PFSK-1 (cell line): ENCODE data around the gene SHOX.

ENCODE experiments used
- FOXP2 ChIP-seq: optimal IDR thresholded peaks from 2 replicates; pipeline ENCODE3; 2011; ENCODE audit warnings: borderline replicate concordance, control low read depth, inconsistent platforms; ENCODE audit not compliant: insufficient read depth; ENCODE audit errors: extremely low read length, extremely low read depth
- POLR2AphosphoS5 ChIP-seq: IDR thresholded peaks from 2 replicates; pipeline ENCODE4 v1.6.1; 2012; ENCODE audit warnings: low read depth, mild to moderate bottlenecking, control low read depth, low read length, moderate library complexity
- SIN3A ChIP-seq: IDR thresholded peaks from 2 replicates; pipeline ENCODE4 v1.6.1; 2012; ENCODE audit warnings: mild to moderate bottlenecking, low read length, moderate library complexity, borderline replicate concordance; ENCODE audit not compliant: insufficient read depth
- TAF1 ChIP-seq: IDR thresholded peaks from 2 replicates; pipeline ENCODE4 v1.6.1; 2012; ENCODE audit warnings: low read length, control low read depth, borderline replicate concordance; ENCODE audit not compliant: insufficient read depth
- TF ChIP-seq, protein P1 (sequence below), 2 experiments: IDR thresholded peaks; 2 replicates each; pipeline versions ENCODE4 v1.6.1 to v1.8.0; 2011 to 2012; ENCODE audit warnings: low read depth in 2 of 2, low read length in 2 of 2, control low read depth in 1 of 2, inconsistent platforms in 1 of 2, mild to moderate bottlenecking in 1 of 2, moderate library complexity in 1 of 2; ENCODE audit not compliant: insufficient read depth in 1 of 2

DNA sequence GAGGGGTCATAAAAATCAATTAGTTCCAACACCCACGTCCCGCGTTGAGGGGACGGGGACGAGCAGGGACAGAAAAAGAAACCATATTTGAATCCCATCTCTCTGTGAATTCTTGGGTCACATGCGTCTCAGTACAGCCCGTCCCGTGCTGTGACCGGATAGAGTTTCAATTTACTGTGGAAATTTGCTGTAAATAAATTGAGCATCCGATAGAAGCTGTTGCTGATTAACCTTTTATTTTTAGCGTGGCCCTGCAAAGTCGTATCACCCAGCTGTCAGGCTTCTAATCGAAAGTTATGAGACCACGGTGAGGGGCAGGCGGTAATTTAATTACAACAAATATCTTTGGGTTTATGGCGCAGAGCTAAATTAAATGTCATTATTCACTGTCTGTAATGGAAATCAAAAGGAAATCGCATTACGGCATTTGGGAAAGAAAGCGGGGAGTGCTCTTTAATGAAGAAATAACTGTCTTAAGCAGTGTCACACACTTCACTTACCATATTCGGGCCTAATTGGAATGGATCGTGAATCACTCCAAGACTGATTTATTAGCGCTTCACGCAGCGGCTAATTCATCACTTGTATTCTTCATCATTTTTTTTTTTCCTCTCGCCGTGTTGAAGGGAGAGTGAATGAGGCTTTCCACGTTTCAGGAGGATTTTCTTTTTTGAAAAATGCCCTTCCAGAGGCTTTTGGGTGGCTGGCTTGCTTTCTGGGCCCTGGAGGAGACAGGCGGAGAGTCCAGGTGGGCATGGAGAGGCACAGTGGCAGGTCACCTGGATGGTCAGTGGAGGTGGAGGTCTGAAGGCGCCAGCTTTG is 7.3 kb downstream of the SHOX start:
- TF ChIP-seq POLR2AphosphoS5 (no peak), TAF1 (no peak), SIN3A (no peak), FOXP2 (no peak)
- TF ChIP-seq, protein P1, sequence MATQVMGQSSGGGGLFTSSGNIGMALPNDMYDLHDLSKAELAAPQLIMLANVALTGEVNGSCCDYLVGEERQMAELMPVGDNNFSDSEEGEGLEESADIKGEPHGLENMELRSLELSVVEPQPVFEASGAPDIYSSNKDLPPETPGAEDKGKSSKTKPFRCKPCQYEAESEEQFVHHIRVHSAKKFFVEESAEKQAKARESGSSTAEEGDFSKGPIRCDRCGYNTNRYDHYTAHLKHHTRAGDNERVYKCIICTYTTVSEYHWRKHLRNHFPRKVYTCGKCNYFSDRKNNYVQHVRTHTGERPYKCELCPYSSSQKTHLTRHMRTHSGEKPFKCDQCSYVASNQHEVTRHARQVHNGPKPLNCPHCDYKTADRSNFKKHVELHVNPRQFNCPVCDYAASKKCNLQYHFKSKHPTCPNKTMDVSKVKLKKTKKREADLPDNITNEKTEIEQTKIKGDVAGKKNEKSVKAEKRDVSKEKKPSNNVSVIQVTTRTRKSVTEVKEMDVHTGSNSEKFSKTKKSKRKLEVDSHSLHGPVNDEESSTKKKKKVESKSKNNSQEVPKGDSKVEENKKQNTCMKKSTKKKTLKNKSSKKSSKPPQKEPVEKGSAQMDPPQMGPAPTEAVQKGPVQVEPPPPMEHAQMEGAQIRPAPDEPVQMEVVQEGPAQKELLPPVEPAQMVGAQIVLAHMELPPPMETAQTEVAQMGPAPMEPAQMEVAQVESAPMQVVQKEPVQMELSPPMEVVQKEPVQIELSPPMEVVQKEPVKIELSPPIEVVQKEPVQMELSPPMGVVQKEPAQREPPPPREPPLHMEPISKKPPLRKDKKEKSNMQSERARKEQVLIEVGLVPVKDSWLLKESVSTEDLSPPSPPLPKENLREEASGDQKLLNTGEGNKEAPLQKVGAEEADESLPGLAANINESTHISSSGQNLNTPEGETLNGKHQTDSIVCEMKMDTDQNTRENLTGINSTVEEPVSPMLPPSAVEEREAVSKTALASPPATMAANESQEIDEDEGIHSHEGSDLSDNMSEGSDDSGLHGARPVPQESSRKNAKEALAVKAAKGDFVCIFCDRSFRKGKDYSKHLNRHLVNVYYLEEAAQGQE (IDR thresholded peaks at IDR 0.05; ENCODE audit: insufficient read depth in 1 of 2, low read depth in 2 of 2, low read length in 2 of 2), result no peak
